Immature natural killer cell (primary cell): ENCODE measurements around the gene TNPO1. TPM values are rescaled to one million over a fixed set of nuclear protein-coding genes. Genes with fewer than 3 reads are reported as not detected.
"Not testable (repeated sequence)": the region's sequence is repeated elsewhere in the genome, so short reads cannot be mapped to it uniquely, and the experiment has no call there.

Experiments used
- DNase-seq, 3 donors: peaks; one replicate each; pipeline ENCODE4 v3.0.0; 2022; ENCODE audit warnings: mixed read lengths in 1 of 3
- H3K27ac Mint-ChIP-seq, 6 donors: one replicate each; pipeline ENCODE4 v1.8.0; 2020; ENCODE audit warnings: mixed read lengths in 6 of 6, mild to moderate bottlenecking in 5 of 6, inconsistent platforms in 4 of 6, moderate library complexity in 3 of 6
- H3K27me3 Mint-ChIP-seq, 3 donors: one replicate each; pipeline ENCODE4 v1.8.0; 2020 to 2021; ENCODE audit warnings: low read depth in 3 of 3, mild to moderate bottlenecking in 3 of 3, mixed read lengths in 3 of 3, moderate library complexity in 3 of 3, inconsistent platforms in 1 of 3
- H3K36me3 Mint-ChIP-seq, 3 donors: one replicate each; pipeline ENCODE4 v1.8.0; 2020; ENCODE audit warnings: mixed read lengths in 3 of 3, inconsistent platforms in 2 of 3, mild to moderate bottlenecking in 2 of 3
- H3K4me1 Mint-ChIP-seq, 2 donors: one replicate each; pipeline ENCODE4 v1.8.0; 2020; ENCODE audit warnings: inconsistent platforms in 2 of 2, mild to moderate bottlenecking in 2 of 2, mixed read lengths in 2 of 2, moderate library complexity in 1 of 2
- H3K4me3 Mint-ChIP-seq, 5 donors: one replicate each; pipeline ENCODE4 v1.8.0; 2020; ENCODE audit warnings: mild to moderate bottlenecking in 5 of 5, mixed read lengths in 5 of 5, inconsistent platforms in 3 of 5, moderate library complexity in 3 of 5
- H3K9me3 Mint-ChIP-seq, 6 donors: one replicate each; pipeline ENCODE4 v1.8.0; 2020; ENCODE audit warnings: mild to moderate bottlenecking in 6 of 6, mixed read lengths in 6 of 6, inconsistent platforms in 4 of 6, moderate library complexity in 3 of 6
- polyA plus RNA-seq, 3 donors: library from polyadenylated mRNA; unstranded; fragments of 300-500 nt; fragmentation: Illumina TruSeq; gene quantifications; one replicate each; pipeline ENCODE4 v1.2.3, GENCODE V29; 2021

The TNPO1 gene
- polyA plus RNA-seq, 3 donors from 2014 or later = 40.4 to 58.8 (median 51.2) TPM

- DNase-seq = no peak
- peak overlapping the region in 1 of 6 donors; percentile 34 for H3K27ac Mint-ChIP-seq
- H3K36me3 Mint-ChIP-seq = peaks cover 10 to 49% (median 40%) of the 10 kb centered on the region in 3 donors
- no peaks in the 10 kb centered on the region for H3K9me3 Mint-ChIP-seq
- H3K4me3 Mint-ChIP-seq = no peak overlapping the region
- peaks cover 0 to 4% (median 3%) of the 10 kb centered on the region in 3 donors for H3K27me3 Mint-ChIP-seq
- H3K4me1 Mint-ChIP-seq = peaks cover 1 to 30% of the 10 kb centered on the region in 2 donors
Measured at GRCh38 chr5:72884892-72885291, 68.4 kb downstream of the TNPO1 start.

GRCh38 chr5:72885824-72886223, 69.4 kb downstream of the TNPO1 start:
- peaks cover 0 to 4% (median 3%) of the 10 kb centered on the region in 3 donors for H3K27me3 Mint-ChIP-seq
- H3K36me3 Mint-ChIP-seq = peaks cover 10 to 51% (median 45%) of the 10 kb centered on the region in 3 donors
- no peak overlapping the region for H3K27ac Mint-ChIP-seq
- no peaks in the 10 kb centered on the region for H3K9me3 Mint-ChIP-seq
- DNase-seq = no peak
- H3K4me3 Mint-ChIP-seq = no peak overlapping the region
- H3K4me1 Mint-ChIP-seq = peaks cover 1 to 30% of the 10 kb centered on the region in 2 donors

- peaks cover 1 to 25% of the 10 kb centered on the region in 2 donors for H3K4me1 Mint-ChIP-seq
- H3K4me3 Mint-ChIP-seq = no peak overlapping the region
- H3K9me3 Mint-ChIP-seq = no peaks in the 10 kb centered on the region
- DNase-seq = no peak
- no peak overlapping the region for H3K27ac Mint-ChIP-seq
- peaks cover 0 to 4% (median 3%) of the 10 kb centered on the region in 3 donors for H3K27me3 Mint-ChIP-seq
- peaks cover 16 to 50% (median 45%) of the 10 kb centered on the region in 3 donors for H3K36me3 Mint-ChIP-seq
Measured at GRCh38 chr5:72888595-72888994, 72.1 kb downstream of the TNPO1 start.

- Mint-ChIP-seq H3K9me3 (no peaks in the 10 kb centered on the region), H3K4me3 (no peak overlapping the region), H3K27me3 (peaks cover 0 to 4% (median 3%) of the 10 kb centered on the region in 3 donors), H3K4me1 (peaks cover 1 to 25% of the 10 kb centered on the region in 2 donors), H3K36me3 (peaks cover 16 to 54% (median 45%) of the 10 kb centered on the region in 3 donors), H3K27ac (no peak overlapping the region)
- DNase-seq = no peak
Measured at GRCh38 chr5:72889324-72889723, 72.9 kb downstream of the TNPO1 start.

GRCh38 chr5:72892846-72893245, 76.4 kb downstream of the TNPO1 start:
- peaks cover 0 to 22% of the 10 kb centered on the region in 2 donors for H3K4me1 Mint-ChIP-seq
- H3K4me3 Mint-ChIP-seq = no peak overlapping the region
- no peak for DNase-seq
- H3K9me3 Mint-ChIP-seq = no peaks in the 10 kb centered on the region
- H3K27me3 Mint-ChIP-seq = peaks cover 0 to 3% (median 0%) of the 10 kb centered on the region in 3 donors
- H3K36me3 Mint-ChIP-seq = peaks cover 21 to 52% (median 32%) of the 10 kb centered on the region in 3 donors
- no peak overlapping the region for H3K27ac Mint-ChIP-seq

- peaks cover 0 to 15% of the 10 kb centered on the region in 2 donors for H3K4me1 Mint-ChIP-seq
- peak overlapping the region in 2 of 6 donors; percentile 34 to 73 for H3K27ac Mint-ChIP-seq
- H3K9me3 Mint-ChIP-seq = no peaks in the 10 kb centered on the region
- no peaks in the 10 kb centered on the region for H3K27me3 Mint-ChIP-seq
- peaks cover 20 to 41% (median 23%) of the 10 kb centered on the region in 3 donors for H3K36me3 Mint-ChIP-seq
- no peak for DNase-seq
- H3K4me3 Mint-ChIP-seq = no peak overlapping the region
Measured at GRCh38 chr5:72895758-72896157, 79.3 kb downstream of the TNPO1 start.

GRCh38 chr5:72906806-72907205, 90.3 kb downstream of the TNPO1 start:
- DNase-seq = no peak
- H3K9me3 Mint-ChIP-seq = no peaks in the 10 kb centered on the region
- H3K27ac Mint-ChIP-seq = peak overlapping the region in 2 of 6 donors; percentile 5 to 40
- H3K36me3 Mint-ChIP-seq = peaks cover 32 to 58% (median 38%) of the 10 kb centered on the region in 3 donors
- no peak overlapping the region for H3K4me3 Mint-ChIP-seq
- no peaks in the 10 kb centered on the region for H3K4me1 Mint-ChIP-seq
- no peaks in the 10 kb centered on the region for H3K27me3 Mint-ChIP-seq

GRCh38 chr5:72908664-72909063, 92.2 kb downstream of the TNPO1 start:
- DNase-seq = no peak
- Mint-ChIP-seq H3K9me3 (no peaks in the 10 kb centered on the region), H3K27me3 (no peaks in the 10 kb centered on the region), H3K4me3 (no peak overlapping the region), H3K4me1 (no peaks in the 10 kb centered on the region), H3K27ac (no peak overlapping the region), H3K36me3 (peaks cover 26 to 44% (median 27%) of the 10 kb centered on the region in 3 donors)

GRCh38 chr5:72917371-72917776, 100.9 kb downstream of the TNPO1 start:
- DNase-seq = no peak
- H3K9me3 Mint-ChIP-seq = no peaks in the 10 kb centered on the region
- H3K4me1 Mint-ChIP-seq = no peaks in the 10 kb centered on the region
- H3K27me3 Mint-ChIP-seq = peaks cover 0 to 2% (median 1%) of the 10 kb centered on the region in 3 donors
- H3K36me3 Mint-ChIP-seq = no peaks in the 10 kb centered on the region
- H3K4me3 Mint-ChIP-seq = no peak overlapping the region
- H3K27ac Mint-ChIP-seq = no peak overlapping the region

- H3K9me3 Mint-ChIP-seq = no peaks in the 10 kb centered on the region
- no peaks in the 10 kb centered on the region for H3K36me3 Mint-ChIP-seq
- peaks cover 0 to 5% (median 1%) of the 10 kb centered on the region in 3 donors for H3K27me3 Mint-ChIP-seq
- H3K27ac Mint-ChIP-seq = no peak overlapping the region
- H3K4me1 Mint-ChIP-seq = no peaks in the 10 kb centered on the region
- DNase-seq = no peak
- H3K4me3 Mint-ChIP-seq = no peak overlapping the region
Measured at GRCh38 chr5:72920690-72921502, 104.4 kb downstream of the TNPO1 start.

- Mint-ChIP-seq H3K9me3 (no peaks in the 10 kb centered on the region), H3K36me3 (no peaks in the 10 kb centered on the region), H3K4me1 (no peaks in the 10 kb centered on the region), H3K27me3 (peaks cover 1 to 5% (median 2%) of the 10 kb centered on the region in 3 donors), H3K4me3 (no peak overlapping the region), H3K27ac (no peak overlapping the region)
- DNase-seq = no peak
Measured at GRCh38 chr5:72921886-72922285, 105.4 kb downstream of the TNPO1 start.

- Mint-ChIP-seq H3K27ac (no peak overlapping the region), H3K4me3 (no peak overlapping the region), H3K27me3 (peaks cover 1 to 2% (median 2%) of the 10 kb centered on the region in 3 donors), H3K9me3 (no peaks in the 10 kb centered on the region), H3K36me3 (no peaks in the 10 kb centered on the region), H3K4me1 (no peaks in the 10 kb centered on the region)
- DNase-seq = no peak
Measured at GRCh38 chr5:72922422-72922821, 106.0 kb downstream of the TNPO1 start.

- DNase-seq = no peak
- Mint-ChIP-seq H3K36me3 (no peaks in the 10 kb centered on the region), H3K9me3 (peaks cover 0 to 2% (median 0%) of the 10 kb centered on the region in 6 donors), H3K4me1 (no peaks in the 10 kb centered on the region), H3K4me3 (no peak overlapping the region), H3K27me3 (peaks cover 2 to 4% (median 3%) of the 10 kb centered on the region in 3 donors), H3K27ac (no peak overlapping the region)
Measured at GRCh38 chr5:72925336-72926010, 109.0 kb downstream of the TNPO1 start.

GRCh38 chr5:72932686-72933085, 116.2 kb downstream of the TNPO1 start:
- not testable (repeated sequence) for H3K36me3 Mint-ChIP-seq, H3K4me1 Mint-ChIP-seq, H3K27me3 Mint-ChIP-seq, DNase-seq, H3K27ac Mint-ChIP-seq, H3K9me3 Mint-ChIP-seq, H3K4me3 Mint-ChIP-seq
